ENCODE measurements around the gene RFC1. TPM values are rescaled to one million over a fixed set of nuclear protein-coding genes. Genes with fewer than 3 reads are reported as not detected.

The RFC1 gene
- polyA plus RNA-seq, 1 of the 3 experiments (the other 2 are of a cell fraction), result 14.9 TPM

GRCh38 chr4:39308611-39309010 is 57.6 kb downstream of the RFC1 start:
- Histone ChIP-seq H2AFZ (ENCODE audit: low read depth) (no peak overlapping the region), H3K4me3 (ENCODE audit: low read depth in 2 of 2, low read length in 1 of 2) (no peak overlapping the region), H3F3A (replicated peaks; ENCODE audit: insufficient read depth) (no peaks in the 10 kb centered on the region), H3K79me2 (ENCODE audit: insufficient read depth) (0 out of 2 replicates have a peak, but pooled peaks cover 6% of the 10 kb centered on the region), H3K9me2 (no peaks in the 10 kb centered on the region), H3K4me2 (no peak overlapping the region), H3K27me3 (ENCODE audit: insufficient read depth) (no peaks in the 10 kb centered on the region), H3K27ac (ENCODE audit: low read depth in 2 of 2, low read length in 1 of 2) (no peak overlapping the region), H3K36me3 (replicated peaks in 1 of 2; ENCODE audit: control insufficient read depth in 1 of 2, insufficient read depth in 2 of 2, low read length in 1 of 2) (peaks cover 37 to 58% of the 10 kb centered on the region in 2 experiments), H3K4me1 (ENCODE audit: control insufficient read depth in 1 of 2, insufficient read depth in 2 of 2, low read depth in 1 of 2, low read length in 1 of 2) (no peaks in the 10 kb centered on the region), H3K9ac (no peak overlapping the region), H4K20me1 (ENCODE audit: insufficient read depth) (no peaks in the 10 kb centered on the region), H3K9me3 (no peaks in the 10 kb centered on the region)
- TF ChIP-seq JUND (IDR thresholded peaks at IDR 0.05), result no peak
- TF ChIP-seq RCOR1 (IDR thresholded peaks at IDR 0.05; ENCODE audit: low read length), result no peak
- no peak for TF ChIP-seq SIN3A (IDR thresholded peaks at IDR 0.05; ENCODE audit: borderline replicate concordance, low read depth, low read length)
- TF ChIP-seq TAF1 (IDR thresholded peaks at IDR 0.05; ENCODE audit: borderline replicate concordance, low read depth, low read length), result no peak
- no peak for TF ChIP-seq RXRA (IDR thresholded peaks at IDR 0.05; ENCODE audit: borderline replicate concordance, low read depth)
- TF ChIP-seq, protein P1, sequence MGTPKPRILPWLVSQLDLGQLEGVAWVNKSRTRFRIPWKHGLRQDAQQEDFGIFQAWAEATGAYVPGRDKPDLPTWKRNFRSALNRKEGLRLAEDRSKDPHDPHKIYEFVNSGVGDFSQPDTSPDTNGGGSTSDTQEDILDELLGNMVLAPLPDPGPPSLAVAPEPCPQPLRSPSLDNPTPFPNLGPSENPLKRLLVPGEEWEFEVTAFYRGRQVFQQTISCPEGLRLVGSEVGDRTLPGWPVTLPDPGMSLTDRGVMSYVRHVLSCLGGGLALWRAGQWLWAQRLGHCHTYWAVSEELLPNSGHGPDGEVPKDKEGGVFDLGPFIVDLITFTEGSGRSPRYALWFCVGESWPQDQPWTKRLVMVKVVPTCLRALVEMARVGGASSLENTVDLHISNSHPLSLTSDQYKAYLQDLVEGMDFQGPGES (IDR thresholded peaks at IDR 0.05; ENCODE audit: low read depth, low read length), result no peak
- TF ChIP-seq POLR2AphosphoS5 (IDR thresholded peaks at IDR 0.05; ENCODE audit: low read depth, low read length), result no peak
- TF ChIP-seq NRF1 (IDR thresholded peaks at IDR 0.05; ENCODE audit: low read depth, low read length), result no peak
- no peak for TF ChIP-seq CHD2 (IDR thresholded peaks at IDR 0.05; ENCODE audit: low read length, partially characterized antibody)
- ChIA-PET POLR2A (no interaction called here), CTCF (no interaction called here)
- 90% methylated on average over 6 of the region's 6 CpGs for WGBS (ENCODE audit: low lambda C conversion rate)
- no peak for DNase-seq

DNA sequence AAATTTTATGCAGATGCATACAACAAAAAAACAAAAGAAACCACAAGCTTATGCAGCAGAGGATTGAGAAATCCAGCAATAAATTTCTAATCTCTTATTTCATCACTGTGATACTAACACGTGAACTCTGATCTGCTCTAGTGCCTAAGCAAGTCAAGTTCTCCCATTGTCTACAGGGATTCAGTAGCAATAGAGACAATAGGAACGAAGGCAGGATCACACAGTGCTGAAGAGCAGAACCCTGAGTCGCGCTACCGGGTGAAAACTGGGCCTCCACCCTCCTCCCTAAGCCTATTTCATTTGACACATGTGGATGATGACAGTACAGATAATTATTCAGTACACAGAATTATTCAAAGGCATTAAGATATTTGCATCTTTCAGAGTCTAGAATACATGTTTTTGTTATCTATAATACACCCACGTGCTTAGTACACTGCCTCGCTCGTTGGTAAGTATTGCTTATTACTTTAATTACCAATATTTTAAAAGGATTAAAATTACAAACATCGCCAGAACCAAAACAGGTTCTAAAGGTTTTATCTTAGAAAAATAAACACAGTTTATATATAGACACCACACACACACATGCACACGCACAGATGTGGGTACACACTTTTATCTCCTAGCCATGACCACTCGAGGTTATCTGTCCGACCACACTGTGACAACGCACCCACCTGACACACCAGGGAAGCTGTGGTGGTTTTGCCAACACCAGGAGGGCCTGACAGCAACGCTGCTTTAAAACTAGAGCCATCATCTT is 60.1 kb downstream of the RFC1 start:
- Histone ChIP-seq H3F3A (replicated peaks; ENCODE audit: insufficient read depth) (peaks cover 4% of the 10 kb centered on the region), H3K4me2 (no peak overlapping the region), H4K20me1 (ENCODE audit: insufficient read depth) (no peaks in the 10 kb centered on the region), H3K79me2 (ENCODE audit: insufficient read depth) (0 out of 2 replicates have a peak, but pooled peaks cover 6% of the 10 kb centered on the region), H3K4me1 (ENCODE audit: control insufficient read depth in 1 of 2, insufficient read depth in 2 of 2, low read depth in 1 of 2, low read length in 1 of 2) (no peaks in the 10 kb centered on the region), H3K9ac (no peak overlapping the region), H3K9me3 (no peaks in the 10 kb centered on the region), H3K9me2 (no peaks in the 10 kb centered on the region), H2AFZ (ENCODE audit: low read depth) (no peak overlapping the region), H3K36me3 (replicated peaks in 1 of 2; ENCODE audit: control insufficient read depth in 1 of 2, insufficient read depth in 2 of 2, low read length in 1 of 2) (peaks cover 39 to 57% of the 10 kb centered on the region in 2 experiments), H3K27ac (ENCODE audit: low read depth in 2 of 2, low read length in 1 of 2) (no peak overlapping the region), H3K4me3 (ENCODE audit: low read depth in 2 of 2, low read length in 1 of 2) (no peak overlapping the region), H3K27me3 (ENCODE audit: insufficient read depth) (no peaks in the 10 kb centered on the region)
- ChIA-PET POLR2A (no interaction called here), CTCF (interaction anchor here (0.6 to 1.0 kb wide), 2 partner anchors 10 to 20 kb away, joined by 3 read pairs; no protein-coding TSS in a partner anchor)
- TF ChIP-seq RFX5 (IDR thresholded peaks at IDR 0.05; ENCODE audit: low read length) (no peak), POLR2AphosphoS5 (IDR thresholded peaks at IDR 0.05; ENCODE audit: low read depth, low read length) (no peak)
- 90% methylated on average over 14 of the region's 14 CpGs for WGBS (ENCODE audit: low lambda C conversion rate)
- no peak for DNase-seq
